Mononuclear cell (primary cell): ENCODE measurements around the gene RPEL1. TPM values are rescaled to one million over a fixed set of nuclear protein-coding genes. Genes with fewer than 3 reads are reported as not detected.
"Not testable (repeated sequence)": the region's sequence is repeated elsewhere in the genome, so short reads cannot be mapped to it uniquely, and the experiment has no call there.

Experiments used
- H3K27me3 ChIP-seq: 2 replicates; pipeline ENCODE4 v1.6.0; 2011; ENCODE audit warnings: low read length, control low read depth; ENCODE audit not compliant: insufficient read depth
- H3K4me1 ChIP-seq: 2 replicates; pipeline ENCODE4 v1.5.1; 2011; ENCODE audit warnings: mild to moderate bottlenecking, low read length, control low read depth; ENCODE audit not compliant: insufficient read depth
- H3K4me3 ChIP-seq: 2 replicates; pipeline ENCODE4 v1.5.1; 2011; ENCODE audit warnings: mild to moderate bottlenecking, low read length, moderate library complexity
- H3K9me3 ChIP-seq: 2 replicates; pipeline ENCODE4 v1.5.1; 2011; ENCODE audit warnings: low read depth, mild to moderate bottlenecking, control low read depth, low read length
- total RNA-seq: library from RNA; depleted of rRNA; stranded (reverse); fragments of >200 nt; gene quantifications from one replicate; pipeline ENCODE4 v1.2.3, GENCODE V29; 2012

RPEL1 gene
- not detected for total RNA-seq

DNA sequence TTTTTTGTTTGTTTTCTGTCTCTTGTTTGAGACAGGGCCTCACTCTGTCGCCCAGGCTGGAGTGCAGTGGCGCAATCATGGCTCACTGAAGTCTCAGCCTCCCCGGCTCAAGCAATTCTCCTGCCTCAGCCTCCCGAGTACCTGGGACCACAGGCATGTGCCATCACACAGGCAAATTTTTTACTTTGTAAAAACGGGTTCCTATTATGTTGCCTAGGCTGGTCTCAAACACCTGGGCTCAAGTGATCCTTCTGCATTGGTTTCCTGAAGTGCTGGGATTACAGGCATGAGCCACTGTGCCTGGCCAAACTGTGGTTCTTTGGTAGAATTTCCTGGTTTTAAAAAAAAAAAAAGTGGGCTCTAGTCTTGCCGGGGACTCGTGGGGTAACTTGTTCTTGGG, at the start of gene RPEL1:
Gene RPEL1 (plus strand): TSS at position 301 of the 400 bp plus-strand sequence. CDS start 110 bp downstream, outside the sequence.
- H3K27me3 ChIP-seq, H3K4me3 ChIP-seq: not testable (repeated sequence)

DNA sequence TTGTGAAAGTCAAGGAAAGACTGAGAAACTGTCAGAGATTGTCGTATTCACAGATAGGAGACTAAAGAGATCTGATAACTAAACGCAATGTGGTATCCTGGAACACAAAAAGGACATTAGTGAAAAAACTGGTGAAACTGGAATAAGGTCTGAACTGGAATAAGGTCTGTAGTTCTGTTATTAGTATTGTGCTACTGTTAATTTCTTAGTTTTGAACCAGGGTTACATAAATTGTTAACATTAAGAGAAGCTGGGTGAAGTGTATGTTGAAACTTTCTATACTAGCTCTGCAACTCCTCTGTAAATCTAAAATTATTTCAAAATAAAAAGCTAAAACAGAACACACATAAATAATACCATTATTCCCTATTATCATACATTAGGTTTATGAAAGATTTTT, 49.2 kb upstream of the RPEL1 start:
- Histone ChIP-seq H3K27me3 (no peaks in the 10 kb centered on the region), H3K4me3 (no peak overlapping the region), H3K4me1 (peaks cover 80% of the 10 kb centered on the region), H3K9me3 (no peaks in the 10 kb centered on the region)

More for the DNA sequence above, at the start of gene RPEL1:
- H3K4me1 ChIP-seq, result peaks cover 19% of the 10 kb centered on the region
- not testable (repeated sequence) for H3K9me3 ChIP-seq

DNA sequence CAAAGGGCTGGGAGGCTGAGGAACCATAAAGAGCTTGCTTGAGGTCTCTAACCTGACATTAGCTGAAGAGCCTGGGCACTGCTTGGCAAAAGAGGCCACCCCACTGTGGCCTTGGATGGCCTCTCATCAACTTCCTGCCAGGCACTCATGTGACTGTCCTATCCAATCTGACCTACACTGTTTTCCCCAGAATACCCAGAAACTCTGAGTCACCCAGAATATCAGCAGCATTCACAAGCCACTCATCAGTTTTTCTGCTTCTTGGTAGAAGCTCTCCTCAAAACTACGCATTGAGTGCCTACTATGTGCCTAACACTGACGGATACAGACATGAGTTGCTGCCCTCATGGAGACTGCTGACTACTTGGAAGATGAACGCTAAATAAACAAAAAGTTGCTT, 48.5 kb upstream of the RPEL1 start:
- no peaks in the 10 kb centered on the region for H3K27me3 ChIP-seq
- no peaks in the 10 kb centered on the region for H3K9me3 ChIP-seq
- H3K4me3 ChIP-seq, result no peak overlapping the region
- peaks cover 80% of the 10 kb centered on the region for H3K4me1 ChIP-seq

DNA sequence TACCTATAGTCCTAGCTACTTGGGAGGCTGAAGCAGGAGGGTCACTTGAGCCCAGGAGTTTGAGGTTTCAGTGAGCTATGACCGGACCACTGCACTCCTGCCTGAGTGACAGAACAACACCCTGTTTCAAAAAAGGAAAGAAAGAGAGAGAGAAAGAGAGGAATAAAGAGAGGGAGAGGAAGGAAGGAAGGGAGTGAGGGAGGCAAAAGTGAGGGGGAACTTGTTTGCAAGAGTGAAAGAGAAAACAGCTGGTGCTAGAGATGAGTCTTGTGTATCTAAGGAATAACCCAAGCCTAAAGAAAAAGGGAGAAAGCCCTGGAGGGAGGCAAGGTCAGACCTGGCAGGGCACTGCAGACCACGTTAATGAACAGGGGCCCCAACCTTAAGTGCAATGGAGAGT, 47.8 kb upstream of the RPEL1 start:
- no peaks in the 10 kb centered on the region for H3K27me3 ChIP-seq
- no peak overlapping the region for H3K4me3 ChIP-seq
- H3K4me1 ChIP-seq, result peaks cover 84% of the 10 kb centered on the region
- H3K9me3 ChIP-seq, result no peaks in the 10 kb centered on the region

DNA sequence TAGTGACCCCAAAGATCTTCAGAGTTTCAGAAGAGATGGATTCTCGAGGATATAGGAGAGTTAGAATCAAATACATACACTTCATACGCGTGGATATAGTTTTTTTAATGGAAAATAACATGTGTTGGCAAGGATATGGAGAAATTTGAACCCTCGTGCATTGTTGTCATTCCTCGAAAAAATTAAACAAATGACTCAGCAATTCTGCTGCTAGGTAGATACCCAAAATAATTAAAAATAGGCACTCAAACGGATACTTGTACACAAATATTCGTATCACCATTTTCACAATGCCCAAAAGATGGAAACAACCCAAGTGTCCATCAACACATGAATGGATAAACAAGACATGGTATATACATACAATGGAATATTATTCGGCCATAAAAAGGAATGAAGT, 47.0 kb upstream of the RPEL1 start:
- Histone ChIP-seq H3K4me3 (no peak overlapping the region), H3K4me1 (peaks cover 82% of the 10 kb centered on the region), H3K27me3 (no peaks in the 10 kb centered on the region), H3K9me3 (no peaks in the 10 kb centered on the region)

DNA sequence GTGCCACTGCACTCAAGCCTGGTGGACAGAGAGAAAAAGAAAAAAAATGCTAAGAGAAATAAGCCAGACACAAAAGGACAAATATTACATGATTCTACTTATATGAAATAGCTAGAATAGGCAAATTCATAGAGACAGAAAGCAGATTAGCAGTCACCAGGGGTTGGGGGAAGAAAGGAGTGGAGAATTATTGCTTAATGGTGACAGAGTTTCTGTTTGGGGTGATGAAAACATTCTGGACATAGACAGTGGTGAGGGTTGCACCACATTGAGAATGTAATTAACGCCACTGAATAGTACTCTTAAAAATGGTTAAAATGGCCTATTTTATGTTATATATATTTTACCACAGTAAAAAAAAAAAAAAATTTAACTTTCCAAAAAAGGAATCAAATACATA, 46.2 kb upstream of the RPEL1 start:
- H3K4me3 ChIP-seq, result no peak overlapping the region
- H3K4me1 ChIP-seq, result peaks cover 74% of the 10 kb centered on the region
- no peaks in the 10 kb centered on the region for H3K9me3 ChIP-seq
- no peaks in the 10 kb centered on the region for H3K27me3 ChIP-seq

DNA sequence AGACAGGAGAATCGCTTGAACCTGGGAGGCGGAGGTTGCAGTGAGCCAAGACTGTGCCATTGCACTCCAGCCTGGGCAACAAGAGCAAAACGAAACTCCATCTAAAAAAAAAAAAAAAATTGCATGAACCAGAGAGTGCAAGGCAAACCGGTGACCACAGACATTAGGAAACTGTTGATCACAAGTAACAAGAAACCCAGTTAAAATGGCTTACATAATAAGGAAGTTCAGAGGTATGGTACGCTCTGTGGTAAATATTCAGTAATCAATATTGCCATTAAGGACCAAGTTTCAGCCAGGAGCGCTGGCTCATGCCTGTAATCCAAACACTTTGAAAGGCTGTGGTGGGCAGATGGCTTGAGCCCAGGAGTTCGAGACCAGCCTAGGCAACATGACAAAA, 43.4 kb upstream of the RPEL1 start:
- H3K4me3 ChIP-seq, result no peak overlapping the region
- H3K4me1 ChIP-seq, result peaks cover 56% of the 10 kb centered on the region
- no peaks in the 10 kb centered on the region for H3K27me3 ChIP-seq
- no peaks in the 10 kb centered on the region for H3K9me3 ChIP-seq

DNA sequence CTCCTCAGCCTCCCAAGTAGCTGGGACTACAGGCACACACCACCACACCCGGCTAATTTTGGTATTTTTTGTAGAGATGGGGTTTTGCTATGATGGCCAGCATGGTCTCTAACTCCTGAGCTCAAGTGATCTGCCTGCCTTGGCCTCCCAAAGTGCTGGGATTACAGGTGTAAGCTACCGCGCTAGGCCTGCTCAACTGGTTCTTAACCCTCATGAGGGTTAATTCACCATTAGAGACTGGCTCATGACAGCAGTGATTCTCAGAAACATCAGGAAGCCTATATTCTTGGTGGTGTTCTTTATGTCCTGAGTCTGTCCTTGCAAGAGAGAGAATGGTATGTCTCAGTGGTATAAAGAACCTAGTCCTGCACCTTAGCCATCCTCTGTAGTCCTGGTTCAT, 42.2 kb upstream of the RPEL1 start:
- H3K9me3 ChIP-seq, result no peaks in the 10 kb centered on the region
- H3K4me3 ChIP-seq, result no peak overlapping the region
- H3K4me1 ChIP-seq, result peaks cover 45% of the 10 kb centered on the region

DNA sequence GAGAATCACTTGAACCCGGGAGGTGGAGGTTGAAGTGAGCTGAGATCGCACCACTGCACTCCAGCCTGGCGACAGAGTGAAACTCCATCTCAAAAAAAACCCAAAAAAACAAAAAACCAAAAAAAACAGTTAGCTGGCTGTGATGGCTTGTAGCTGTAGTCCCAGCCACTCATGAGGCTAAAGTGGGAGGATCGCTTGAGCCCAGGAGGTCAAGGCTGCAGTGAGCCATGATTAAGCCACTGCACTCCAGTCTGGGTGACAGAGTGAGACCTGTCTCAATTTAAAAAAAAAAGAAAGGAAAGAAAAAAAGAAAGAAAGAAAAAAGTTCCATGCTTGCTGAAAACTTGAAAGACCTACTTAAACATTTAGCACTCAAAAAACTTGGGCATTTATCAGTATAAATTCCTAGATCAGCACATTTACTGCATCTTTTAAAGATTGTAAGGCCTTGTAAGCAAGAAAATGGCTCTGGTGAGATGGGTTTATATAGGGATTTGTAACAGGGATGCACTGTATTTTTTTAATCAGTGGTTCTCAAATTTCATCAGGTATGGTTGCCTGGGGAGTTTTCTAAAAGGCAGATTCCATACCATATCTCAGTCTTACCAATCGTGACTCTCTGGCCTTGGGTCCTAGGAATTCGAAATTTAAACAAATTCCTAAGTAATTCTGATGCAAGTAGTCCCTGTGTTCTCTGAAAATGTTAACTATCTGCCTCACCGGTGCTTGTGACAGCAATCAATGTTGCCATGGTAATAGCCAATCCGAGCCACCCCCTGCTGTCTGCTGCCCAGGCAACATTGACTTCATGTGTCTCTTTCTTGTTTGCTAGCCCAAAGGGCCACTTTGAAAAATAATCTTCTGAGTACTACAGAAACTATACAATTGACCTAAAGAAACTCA, 41.1 kb upstream of the RPEL1 start:
- H3K27me3 ChIP-seq, result no peaks in the 10 kb centered on the region
- H3K9me3 ChIP-seq, result no peaks in the 10 kb centered on the region
- H3K4me1 ChIP-seq, result peaks cover 34% of the 10 kb centered on the region
- H3K4me3 ChIP-seq, result no peak overlapping the region

More for the DNA sequence above, 42.2 kb upstream of the RPEL1 start:
- no peaks in the 10 kb centered on the region for H3K27me3 ChIP-seq

DNA sequence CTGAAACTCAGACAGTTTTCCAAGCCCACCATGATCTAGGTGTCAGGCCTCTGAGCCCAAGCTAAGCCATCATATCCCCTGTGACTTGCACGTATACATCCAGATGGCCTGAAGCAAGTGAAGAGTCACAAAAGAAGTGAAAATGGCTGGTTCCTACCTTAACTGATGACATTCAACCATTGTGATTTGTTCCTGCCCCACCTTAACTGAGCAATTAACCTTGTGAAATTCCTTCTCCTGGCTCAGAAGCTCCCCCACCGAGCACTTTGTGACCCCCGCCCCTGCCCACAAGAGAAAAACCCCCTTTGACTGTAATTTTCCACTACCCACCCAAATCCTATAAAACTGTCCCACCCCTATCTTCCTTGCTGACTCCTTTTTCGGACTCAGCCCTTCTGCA, 40.3 kb upstream of the RPEL1 start:
- peaks cover 26% of the 10 kb centered on the region for H3K4me1 ChIP-seq

DNA sequence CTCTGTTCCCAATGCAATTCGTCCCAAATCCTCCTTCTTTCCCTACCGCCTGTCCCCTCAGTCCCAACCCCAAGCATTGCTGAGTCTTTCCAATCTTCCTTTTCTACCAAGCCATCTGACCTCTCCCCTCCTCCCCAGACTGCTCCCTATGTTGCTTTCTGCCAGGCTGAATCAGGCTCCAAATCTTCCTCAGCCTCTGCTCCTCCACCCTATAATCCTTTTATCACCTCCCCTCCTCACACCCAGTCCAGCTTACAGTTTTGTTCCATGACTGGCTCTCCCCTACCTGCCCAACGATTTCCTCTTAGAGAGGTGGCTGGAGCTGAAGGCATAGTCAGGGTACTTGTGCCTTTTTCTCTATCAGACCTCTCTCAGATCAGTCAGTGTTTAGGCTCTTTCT, 39.0 kb upstream of the RPEL1 start:
- peaks cover 14% of the 10 kb centered on the region for H3K4me1 ChIP-seq
- not testable (repeated sequence) for H3K27me3 ChIP-seq, H3K9me3 ChIP-seq, H3K4me3 ChIP-seq

More for the DNA sequence above, 40.3 kb upstream of the RPEL1 start:
- H3K27me3 ChIP-seq, H3K4me3 ChIP-seq, H3K9me3 ChIP-seq: not testable (repeated sequence)

DNA sequence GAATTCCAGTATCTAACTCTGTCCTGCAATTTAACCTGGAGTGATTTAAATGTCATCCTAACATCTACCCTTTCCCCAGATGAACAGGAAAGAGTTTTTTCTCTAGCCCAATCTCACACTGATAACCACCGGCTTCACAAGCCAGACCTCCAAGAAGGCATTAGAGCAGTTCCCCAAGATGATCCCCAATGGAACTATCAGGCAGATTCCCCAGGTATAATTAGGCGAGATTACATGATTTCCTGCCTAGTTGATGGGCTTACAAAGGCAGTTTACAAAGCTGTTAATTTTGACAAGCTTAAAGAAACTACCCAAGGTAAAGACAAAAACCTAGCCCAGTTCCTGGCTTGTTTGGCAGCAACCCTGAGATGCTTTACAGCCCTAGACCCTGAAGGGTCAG, 38.5 kb upstream of the RPEL1 start:
- H3K4me1 ChIP-seq, result peaks cover 10% of the 10 kb centered on the region
- H3K27me3 ChIP-seq, result no peaks in the 10 kb centered on the region
- no peaks in the 10 kb centered on the region for H3K9me3 ChIP-seq
- no peak overlapping the region for H3K4me3 ChIP-seq

DNA sequence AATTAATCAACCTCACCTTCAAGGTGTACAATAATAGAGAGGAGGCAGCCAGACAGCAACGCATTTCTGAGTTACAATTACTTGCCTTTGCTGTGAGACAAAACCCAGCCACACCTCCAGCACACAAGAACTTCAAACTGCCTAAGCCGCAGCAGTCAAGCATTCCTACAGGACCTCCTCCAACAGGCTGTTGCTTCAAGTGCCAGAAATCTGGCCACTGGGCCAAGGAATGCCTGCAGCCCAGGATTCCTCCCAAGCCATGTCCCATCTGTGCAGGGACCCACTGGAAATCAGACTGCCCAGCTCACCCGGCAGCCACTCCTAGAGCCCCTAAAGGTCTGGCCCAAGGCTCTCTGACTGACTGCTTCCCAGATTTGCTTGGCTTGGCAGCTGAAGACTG, 38.0 kb upstream of the RPEL1 start:
- H3K27me3 ChIP-seq, H3K4me1 ChIP-seq, H3K9me3 ChIP-seq, H3K4me3 ChIP-seq: not testable (repeated sequence)

DNA sequence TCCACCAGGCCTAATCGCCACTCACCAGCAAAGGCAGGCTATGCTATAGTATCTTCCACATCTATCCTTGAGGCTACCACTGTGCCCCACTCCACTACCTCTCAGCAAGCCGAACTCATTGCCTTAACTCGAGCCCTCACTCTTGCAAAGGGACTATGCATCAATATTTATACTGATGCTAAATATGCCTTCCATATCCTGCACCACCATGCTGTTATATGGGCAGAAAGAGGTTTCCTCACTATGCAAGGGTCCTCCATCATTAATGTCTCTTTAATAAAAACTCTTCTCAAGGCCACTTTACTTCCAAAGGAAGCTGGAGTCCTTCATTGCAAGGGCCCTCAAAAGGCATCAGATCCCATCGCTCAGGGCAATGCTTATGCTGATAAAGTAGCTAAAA, 35.4 kb upstream of the RPEL1 start:
- H3K4me1 ChIP-seq, H3K4me3 ChIP-seq, H3K27me3 ChIP-seq, H3K9me3 ChIP-seq: not testable (repeated sequence)

DNA sequence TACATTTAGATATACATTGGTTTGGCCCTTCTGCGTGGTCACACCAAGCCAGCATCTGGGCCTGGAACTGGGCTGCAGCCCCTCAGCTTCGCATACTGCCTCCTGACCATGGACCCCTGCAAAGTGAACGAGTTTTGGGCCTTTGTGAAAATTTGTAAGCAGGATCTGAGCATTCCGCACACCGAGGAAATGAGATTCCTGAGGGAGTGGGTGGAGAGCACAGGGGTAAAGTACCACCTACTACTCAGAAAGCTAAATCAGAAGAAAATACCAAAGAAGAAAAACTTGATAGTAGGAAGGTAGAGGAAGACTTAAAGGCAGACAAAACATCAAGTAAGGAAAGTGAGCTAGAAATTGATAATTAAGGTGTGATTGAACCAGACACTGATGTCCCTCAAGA, 30.1 kb upstream of the RPEL1 start:
- Histone ChIP-seq H3K27me3 (no peaks in the 10 kb centered on the region), H3K4me1 (no peaks in the 10 kb centered on the region), H3K9me3 (no peaks in the 10 kb centered on the region), H3K4me3 (no peak overlapping the region)

DNA sequence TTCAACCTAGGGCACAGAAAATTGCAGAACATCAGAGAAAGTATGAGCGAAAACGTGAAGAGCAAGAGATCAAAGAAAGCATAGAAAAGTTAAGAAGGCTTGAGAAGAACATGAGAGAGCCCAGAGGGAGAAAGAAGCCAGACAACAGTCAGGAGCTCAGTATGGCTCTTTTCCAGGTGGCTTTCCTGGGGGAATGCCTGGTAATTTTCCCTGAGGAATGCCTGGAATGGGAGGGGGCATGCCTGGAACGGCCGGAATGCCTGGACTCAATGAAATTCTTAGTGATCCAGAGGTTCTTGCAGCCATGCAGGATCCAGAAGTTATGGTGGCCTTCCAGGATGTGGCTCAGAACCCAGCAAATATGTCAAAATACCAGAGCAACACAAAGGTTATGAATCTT, 29.3 kb upstream of the RPEL1 start:
- H3K4me1 ChIP-seq, H3K4me3 ChIP-seq, H3K27me3 ChIP-seq: not testable (repeated sequence)

More for the DNA sequence above, 29.3 kb upstream of the RPEL1 start:
- H3K9me3 ChIP-seq, result not testable (repeated sequence)
